GM18873 (cell line): Measurements from ENCODE around the gene FHL1.
"Not testable (repeated sequence)": the region's sequence is repeated elsewhere in the genome, so short reads cannot be mapped to it uniquely, and the experiment has no call there.

Experiments used
- ATAC-seq: cut with Tn5 transposase; IDR thresholded peaks from one replicate; pipeline ENCODE4 v1.9.1; 2021; ENCODE audit warnings: mild to moderate bottlenecking, moderate library complexity, moderate number of reproducible peaks; ENCODE audit not compliant: unreplicated experiment, low FRiP score

FHL1 gene

DNA sequence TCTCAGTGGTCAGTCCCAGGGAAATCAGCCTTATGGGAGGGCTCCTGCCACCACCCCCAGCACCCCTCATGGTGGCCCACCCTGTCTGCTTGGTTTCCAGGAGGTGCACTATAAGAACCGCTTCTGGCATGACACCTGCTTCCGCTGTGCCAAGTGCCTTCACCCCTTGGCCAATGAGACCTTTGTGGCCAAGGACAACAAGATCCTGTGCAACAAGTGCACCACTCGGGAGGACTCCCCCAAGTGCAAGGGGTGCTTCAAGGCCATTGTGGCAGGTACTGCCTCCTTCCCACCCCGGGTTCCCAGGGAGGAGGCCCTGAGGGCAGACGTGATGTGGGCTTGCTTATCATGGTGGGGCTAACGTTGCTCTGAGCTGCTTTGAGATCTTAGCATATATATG, 59.6 kb downstream of the FHL1 start:
- ATAC-seq: no peak

DNA sequence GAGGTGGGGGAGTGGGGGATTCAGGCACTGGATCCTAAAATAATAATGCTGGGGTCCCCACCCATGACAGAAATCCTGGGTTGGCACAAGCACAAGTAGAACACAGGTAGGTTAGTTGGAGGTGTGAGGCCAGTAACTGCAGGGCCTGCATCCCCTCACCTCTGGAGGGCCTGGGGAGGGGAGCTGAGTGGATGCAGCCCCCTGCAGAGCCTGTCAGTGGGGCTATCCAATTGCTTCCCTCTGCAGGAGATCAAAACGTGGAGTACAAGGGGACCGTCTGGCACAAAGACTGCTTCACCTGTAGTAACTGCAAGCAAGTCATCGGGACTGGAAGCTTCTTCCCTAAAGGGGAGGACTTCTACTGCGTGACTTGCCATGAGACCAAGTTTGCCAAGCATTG, 60.2 kb downstream of the FHL1 start:
- ATAC-seq: no peak

DNA sequence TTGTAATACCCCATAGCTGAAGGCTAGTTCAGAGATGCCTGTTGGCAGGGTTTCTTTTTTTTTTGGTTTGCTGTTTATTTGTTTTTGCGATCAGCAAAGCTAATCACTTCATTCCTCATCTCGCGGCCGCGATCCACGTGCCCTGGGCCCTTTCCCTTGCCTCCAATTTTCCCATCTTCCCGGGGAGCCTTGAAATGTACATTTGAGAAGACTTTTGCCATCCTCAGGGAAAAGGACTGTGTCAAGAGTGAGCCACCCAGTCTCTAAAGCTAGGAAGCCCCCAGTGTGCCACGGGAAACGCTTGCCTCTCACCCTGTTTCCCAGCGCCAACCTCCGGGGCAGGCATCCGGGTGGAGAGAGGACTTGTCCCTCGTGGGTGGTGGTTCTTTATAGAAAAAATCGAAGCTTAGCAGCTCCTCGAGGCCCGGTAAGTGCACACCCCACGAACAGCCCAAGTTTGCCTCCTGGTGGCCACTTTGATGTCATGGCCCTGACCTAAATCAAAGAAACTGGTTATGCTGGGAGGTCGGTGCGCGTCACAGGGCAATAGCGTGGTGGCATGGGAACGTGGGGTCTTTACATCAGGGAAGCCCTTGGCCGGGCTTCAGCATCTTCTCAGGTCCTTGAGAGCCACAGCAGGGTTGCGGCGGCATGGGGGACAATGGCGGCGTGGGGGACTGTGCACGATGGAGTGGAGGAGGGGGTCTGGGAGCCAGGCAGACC, 61.8 kb downstream of the FHL1 start:
- no peak for ATAC-seq

DNA sequence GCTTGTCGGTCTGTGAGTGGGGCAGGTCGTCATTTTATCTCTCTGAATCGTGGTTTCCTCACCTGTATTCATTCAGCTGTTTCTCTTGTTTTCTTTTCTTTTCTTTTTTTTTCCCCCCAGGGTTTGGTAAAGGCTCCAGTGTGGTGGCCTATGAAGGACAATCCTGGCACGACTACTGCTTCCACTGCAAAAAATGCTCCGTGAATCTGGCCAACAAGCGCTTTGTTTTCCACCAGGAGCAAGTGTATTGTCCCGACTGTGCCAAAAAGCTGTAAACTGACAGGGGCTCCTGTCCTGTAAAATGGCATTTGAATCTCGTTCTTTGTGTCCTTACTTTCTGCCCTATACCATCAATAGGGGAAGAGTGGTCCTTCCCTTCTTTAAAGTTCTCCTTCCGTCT, 62.4 kb downstream of the FHL1 start:
- no peak for ATAC-seq

DNA sequence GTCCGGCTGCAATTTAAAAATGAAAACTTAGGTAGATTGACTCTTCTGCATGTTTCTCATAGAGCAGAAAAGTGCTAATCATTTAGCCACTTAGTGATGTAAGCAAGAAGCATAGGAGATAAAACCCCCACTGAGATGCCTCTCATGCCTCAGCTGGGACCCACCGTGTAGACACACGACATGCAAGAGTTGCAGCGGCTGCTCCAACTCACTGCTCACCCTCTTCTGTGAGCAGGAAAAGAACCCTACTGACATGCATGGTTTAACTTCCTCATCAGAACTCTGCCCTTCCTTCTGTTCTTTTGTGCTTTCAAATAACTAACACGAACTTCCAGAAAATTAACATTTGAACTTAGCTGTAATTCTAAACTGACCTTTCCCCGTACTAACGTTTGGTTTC, 62.9 kb downstream of the FHL1 start:
- no peak for ATAC-seq

DNA sequence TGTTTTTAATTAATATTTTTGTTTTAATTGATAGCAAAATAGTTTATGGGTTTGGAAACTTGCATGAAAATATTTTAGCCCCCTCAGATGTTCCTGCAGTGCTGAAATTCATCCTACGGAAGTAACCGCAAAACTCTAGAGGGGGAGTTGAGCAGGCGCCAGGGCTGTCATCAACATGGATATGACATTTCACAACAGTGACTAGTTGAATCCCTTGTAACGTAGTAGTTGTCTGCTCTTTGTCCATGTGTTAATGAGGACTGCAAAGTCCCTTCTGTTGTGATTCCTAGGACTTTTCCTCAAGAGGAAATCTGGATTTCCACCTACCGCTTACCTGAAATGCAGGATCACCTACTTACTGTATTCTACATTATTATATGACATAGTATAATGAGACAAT, 63.5 kb downstream of the FHL1 start:
- no peak for ATAC-seq

DNA sequence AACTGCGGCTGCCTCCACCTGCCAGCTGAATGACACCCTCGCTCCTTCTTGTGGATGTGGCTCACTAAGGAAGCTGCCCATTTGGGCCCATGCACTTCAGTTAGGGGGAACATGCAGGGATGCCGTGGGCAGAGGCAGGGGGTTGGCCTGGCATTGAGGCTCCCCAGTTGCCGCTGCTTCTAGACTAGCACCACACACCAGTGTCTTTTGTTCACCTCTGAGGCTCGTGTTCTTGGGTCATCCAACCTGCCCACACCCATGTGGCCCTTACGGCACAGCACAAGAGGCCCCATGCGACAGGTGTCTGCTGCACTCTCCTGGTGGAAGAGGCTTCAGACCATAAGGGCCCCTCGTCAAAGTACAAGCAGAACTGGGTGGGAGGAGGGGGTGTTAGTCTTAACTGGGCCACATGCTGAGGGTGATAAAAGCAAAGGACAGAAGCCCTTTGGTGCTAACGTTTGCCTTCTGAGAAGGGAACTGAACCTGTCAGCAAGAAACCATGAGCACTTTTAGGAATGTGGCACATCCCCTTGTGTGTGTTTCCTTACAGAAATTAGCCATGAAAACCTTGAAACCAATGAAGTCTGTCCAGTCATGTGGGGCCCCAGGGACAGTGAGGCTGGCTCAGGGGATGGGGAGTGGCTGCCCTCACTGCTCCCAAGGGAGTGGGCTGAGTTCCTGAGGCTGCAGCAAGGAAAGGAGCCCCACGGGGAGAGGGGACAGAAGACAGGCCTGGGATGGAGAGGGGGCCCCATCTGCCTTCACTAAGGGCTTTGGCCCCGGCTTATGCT, 64.6 kb downstream of the FHL1 start:
- ATAC-seq: no peak

DNA sequence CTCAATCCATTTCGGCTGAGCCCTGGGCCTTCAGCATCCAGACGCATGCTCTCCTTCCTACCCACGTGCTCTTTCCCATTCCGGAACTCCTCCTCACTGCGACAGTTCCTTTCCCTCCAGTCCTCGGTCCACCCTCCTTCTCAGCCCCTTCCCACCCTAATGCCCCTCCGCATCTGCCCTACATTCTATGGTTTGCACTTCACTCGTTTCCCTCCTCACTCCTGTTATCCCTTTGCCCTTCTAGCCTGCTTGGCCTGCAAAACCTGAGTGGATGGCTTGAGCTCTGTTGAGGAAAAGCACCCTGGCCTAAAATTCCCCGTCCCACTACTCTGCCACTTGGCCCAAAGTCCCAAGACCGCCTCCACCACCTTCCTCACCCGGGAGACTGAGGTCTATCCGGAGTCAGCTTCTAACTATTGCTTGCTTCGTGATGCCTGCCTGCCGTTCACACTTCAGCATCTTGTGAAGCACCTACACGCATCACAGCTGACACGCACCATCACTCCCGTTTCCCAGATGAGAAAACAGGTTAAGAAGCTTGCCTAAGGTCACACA, 65.3 kb downstream of the FHL1 start:
- no peak for ATAC-seq

DNA sequence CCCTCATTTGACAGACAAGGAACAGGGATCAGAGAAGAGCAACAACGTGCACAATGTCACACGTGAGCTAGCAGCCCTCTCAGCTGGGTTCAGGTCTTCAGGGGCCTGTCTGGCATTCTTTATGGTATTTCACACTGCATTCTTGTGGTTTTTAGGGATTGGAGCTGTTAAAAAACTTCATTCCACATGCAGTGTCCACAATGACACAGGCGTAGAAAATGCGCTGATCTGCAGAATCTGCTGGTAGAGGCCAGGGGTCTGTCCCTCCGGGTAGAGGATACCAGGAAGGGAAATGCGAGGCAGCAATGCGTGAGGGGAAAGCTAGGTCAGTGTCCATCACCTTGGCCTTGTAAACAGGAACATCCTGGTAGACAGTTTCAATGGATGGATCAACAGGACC, 67.2 kb downstream of the FHL1 start:
- ATAC-seq: no peak

DNA sequence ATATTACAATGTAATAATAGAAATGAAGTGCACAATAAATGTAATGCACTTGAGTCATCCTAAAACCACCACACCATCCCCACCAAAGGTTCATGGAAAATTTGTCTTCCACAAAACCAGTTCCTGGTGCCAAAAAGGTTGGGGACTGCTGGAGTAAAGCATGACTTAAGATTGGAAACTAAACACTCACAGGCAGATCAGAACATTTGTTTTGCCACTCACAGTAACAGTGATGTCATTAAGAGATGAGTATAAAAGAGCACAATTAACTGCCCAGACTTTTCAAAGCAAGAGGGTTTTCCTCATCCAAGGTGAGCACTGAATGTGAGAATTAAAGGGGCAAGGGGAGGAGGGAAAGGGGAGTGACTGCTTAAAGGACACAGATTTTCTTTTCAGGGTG, 68.2 kb downstream of the FHL1 start:
- ATAC-seq: no peak

DNA sequence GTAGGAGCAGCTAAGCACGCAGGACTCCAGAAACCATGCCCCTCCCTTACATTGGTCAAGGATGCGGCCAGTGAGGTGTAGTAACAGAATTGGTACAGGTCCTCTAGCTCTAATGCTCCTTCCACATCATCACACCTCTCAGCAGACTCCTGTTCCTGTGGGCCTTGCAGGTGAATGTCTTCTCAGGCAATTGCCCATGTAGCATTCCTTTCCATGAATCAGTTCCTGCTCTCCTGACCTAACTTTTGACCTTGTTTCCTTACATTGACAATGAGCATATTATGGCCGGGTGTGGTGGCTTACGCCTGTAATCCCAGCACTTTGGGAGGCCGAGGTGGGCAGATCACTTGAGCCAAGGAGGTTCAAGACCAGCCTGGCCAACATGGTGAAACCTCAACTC, 72.6 kb downstream of the FHL1 start:
- no peak for ATAC-seq

DNA sequence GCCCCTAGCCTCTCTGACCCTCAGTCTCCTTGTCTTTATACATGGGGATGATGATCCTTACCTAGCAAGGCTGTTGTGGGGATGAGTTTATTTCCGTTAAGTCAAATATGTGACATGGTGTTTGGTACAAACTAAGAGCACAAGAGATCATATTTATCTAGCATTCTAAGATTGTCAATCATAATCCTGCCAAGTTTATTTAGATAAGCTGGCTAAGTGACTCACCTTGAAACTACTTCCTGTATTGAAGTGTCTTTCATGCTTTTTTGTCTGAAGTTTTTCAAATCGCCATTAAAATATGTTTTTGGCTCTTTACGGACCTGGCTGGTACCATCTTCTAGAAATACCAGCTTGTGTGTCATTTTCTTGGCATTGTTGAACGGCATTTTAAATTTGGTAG, 73.2 kb downstream of the FHL1 start:
- ATAC-seq: no peak

DNA sequence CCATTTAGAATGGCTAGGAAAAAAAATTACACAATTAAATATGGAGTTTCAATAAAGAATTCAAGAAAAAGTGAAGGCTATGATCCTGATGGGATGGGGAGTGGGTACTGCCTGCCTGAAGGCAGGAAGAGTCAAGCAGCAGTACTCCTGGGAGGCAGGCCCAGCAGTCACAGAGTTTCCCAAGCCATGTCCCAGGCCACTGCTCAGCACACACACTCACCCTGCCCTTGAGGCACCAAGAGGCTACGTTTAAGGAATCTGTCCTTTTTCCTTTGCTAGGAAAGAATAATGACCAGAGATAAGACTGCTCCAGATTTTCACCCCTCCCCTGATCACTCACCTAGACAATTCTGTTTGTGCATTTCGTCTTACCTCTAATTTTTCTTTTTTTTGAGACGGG, 73.6 kb downstream of the FHL1 start:
- ATAC-seq: no peak

DNA sequence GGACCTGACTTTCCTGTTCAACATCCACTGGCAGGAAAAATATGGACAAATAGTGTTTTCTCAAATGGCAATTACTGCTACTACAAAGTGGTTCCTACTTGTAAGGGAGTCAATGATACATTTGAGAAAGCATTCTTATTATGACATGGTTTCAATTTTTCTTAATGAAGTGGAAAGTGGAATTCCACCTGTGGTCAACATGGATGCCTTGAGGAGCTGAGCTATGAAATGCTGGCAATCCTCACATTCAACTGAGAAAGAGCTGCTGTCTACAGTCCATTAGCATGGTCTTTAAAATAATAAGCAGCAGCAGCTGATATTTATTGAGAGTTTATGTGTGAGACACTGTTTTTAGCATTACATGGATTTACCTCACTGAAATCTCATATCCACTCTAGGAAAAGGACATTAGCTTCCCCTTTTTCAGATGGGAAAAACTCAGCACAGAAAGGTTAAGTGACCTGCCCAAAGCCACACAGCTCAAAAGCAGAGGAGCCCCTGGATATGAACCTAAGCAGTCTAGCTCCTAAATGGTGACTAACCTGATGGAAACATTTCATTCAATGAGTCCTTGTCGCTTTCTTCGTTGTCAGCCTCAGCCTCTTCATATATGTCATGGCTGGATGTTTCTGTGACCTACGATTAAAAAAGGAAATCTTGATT, 74.6 kb downstream of the FHL1 start:
- no peak for ATAC-seq

DNA sequence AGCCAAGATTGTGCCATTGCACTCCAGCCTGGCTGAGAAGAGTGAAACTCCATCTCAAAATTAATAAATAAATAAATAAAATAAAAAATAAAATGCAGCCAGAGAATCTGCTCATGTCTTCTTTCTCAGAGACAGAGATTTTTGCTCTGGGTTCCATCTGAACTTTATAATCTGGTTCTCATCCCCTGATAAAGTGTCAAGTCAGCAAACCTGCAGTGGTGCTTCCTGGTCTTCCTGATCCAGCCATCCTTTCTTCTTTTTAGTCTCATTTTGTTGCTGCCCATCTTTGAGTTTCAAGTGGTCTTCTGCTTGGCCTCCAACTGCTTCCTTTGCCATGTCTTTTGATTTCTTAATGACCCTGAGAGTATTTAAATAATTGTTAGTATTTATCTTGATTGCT, 79.7 kb downstream of the FHL1 start:
- ATAC-seq: no peak

DNA sequence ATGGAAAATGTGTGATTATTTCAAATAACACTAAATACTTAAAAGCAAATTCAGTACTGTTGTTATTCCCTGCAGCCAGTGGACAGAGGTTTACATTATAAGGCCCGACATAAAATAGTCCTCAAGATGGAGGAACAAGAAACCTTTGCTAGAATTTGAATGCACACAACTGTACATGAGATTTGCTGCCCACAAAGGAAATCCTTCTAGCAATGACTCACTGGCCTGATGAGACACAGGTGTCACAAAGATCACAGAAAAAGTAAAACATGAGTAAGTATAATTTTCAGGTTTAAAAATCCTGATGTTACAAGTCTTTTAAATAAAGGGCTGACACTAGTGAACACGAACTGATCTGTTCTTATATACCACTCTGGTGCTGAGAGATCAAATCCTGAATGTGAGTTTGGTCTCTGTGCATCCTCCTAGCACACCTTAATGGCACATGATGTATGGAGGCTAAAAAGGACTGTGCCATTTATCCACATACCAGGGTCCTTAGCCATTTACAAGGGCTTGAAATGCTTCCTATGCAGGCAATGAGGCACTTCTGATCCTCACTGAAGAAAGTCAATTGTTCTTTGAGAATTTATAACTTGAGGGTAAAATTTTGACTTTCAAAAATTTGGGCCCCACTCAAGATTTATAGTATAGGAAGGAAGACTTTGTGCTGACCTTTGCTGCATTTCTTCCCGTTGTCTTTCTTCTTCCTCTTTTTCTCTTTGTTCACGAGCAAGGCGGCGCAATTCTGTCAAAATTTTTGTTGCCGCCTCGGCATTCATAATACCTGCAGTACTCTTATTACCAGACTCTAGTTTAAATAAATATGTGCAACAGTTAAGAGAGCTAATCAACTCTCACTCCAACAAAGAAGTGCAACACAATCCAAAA, 80.9 kb downstream of the FHL1 start:
- no peak for ATAC-seq

DNA sequence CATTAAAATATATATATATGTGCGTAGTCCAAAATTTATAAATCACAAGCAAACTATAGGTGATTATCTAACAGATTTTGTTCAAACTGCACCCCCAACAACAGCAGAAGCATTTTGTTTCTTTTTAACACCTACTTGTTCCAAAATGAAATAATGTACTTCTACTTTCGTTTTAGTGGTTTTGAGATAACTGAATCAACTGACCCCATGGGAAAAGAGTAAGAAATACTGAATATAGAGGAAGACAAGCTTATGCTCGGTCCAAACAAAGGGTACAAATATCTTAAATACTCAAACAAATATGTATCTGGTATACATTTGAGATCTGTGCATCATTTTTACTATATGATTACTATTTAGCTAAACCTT, 81.5 kb downstream of the FHL1 start:
- no peak for ATAC-seq

DNA sequence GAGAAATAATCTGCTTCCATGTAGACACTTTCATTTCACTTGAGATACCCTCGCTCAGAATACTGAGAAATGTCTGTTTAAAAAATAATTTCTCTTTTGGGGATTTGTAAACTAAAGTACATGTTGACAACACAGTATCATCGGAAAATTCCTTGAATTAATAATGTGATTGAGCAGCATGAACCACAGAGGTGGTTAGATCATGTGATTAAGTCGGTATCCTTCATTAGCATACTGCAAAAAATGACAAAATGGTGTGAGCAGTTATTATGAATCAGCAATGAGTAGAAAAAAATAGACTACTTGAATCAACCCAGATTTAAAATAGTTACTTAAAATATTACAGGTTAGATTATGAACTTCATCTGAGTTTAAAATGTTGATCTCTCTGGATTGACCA, 89.7 kb downstream of the FHL1 start:
- no peak for ATAC-seq

DNA sequence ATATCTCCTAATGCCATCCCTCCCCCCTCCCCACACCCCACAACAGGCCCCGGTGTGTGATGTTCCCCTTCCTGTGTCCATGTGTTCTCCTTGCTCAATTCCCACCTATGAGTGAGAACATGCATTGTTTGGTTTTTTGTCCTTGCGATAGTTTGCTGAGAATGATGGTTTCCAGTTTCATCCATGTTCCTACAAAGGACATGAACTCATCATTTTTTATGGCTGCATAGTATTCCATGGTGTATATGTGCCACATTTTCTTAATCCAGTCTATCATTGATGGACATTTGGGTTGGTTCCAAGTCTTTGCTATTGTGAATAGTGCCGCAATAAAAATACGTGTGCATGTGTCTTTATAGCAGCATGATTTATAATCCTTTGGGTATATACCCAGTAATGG, 90.5 kb downstream of the FHL1 start:
- not testable (repeated sequence) for ATAC-seq

DNA sequence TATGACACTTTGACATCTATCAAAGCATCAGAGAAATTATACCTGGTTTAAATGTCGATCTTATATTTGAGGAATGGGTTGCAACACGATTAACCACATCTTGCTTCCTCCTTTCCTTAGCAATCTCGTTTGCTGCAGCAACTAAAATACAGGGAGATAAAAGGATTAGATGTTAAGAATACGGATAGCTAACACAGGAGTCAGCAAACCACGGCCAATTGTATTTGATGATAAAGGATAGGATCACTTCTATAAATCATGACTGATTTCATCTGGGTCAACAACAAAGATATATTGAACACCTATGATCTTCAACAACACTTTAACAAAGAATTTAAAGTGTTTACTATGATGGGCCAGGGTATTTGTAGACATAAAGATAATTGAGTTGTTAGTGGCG, 98.9 kb downstream of the FHL1 start:
- no peak for ATAC-seq
